CD4-positive, alpha-beta T cell (primary cell): ENCODE results near the gene FBLN7. TPM values are rescaled to one million over a fixed set of nuclear protein-coding genes. Genes with fewer than 3 reads are reported as not detected.

Experiments
- ATAC-seq: fragments of 200-7000 bp; cut with Tn5 transposase; one replicate; pipeline ENCODE4 v1.10.0; 2022; ENCODE audit warnings: mild to moderate bottlenecking; ENCODE audit not compliant: poor library complexity
- CTCF ChIA-PET: fragments of 350-600 bp; sonication (Branson Sonifier 250); formaldehyde crosslinking; loops from one replicate; lab custom pipeline; 2021; ENCODE audit warnings: antibody characterized with exemption, inconsistent platforms; lab: Charles Lee
- POLR2A ChIA-PET: fragments of 350-600 bp; sonication (Branson Sonifier 250); formaldehyde crosslinking; loops from one replicate; lab custom pipeline; 2021; ENCODE audit warnings: antibody characterized with exemption, inconsistent platforms; lab: Charles Lee
- DNase-seq, 14 experiments: peaks; one replicate each; pipeline ENCODE4 v3.0.0-alpha.2; 2013 to 2020; ENCODE audit warnings: mixed read lengths in 2 of 14
- H3K27ac ChIP-seq, 2 donors: one replicate each; pipeline versions ENCODE4 v1.5.1 to v1.7.0; 2013; ENCODE audit warnings: low read length in 2 of 2, low read depth in 1 of 2, mild to moderate bottlenecking in 1 of 2
- H3K27me3 ChIP-seq, 2 experiments: 1 replicate in 1 of 2; 2 replicates in 1 of 2; pipeline versions ENCODE4 v1.6.1 to v1.7.0; 2013; ENCODE audit warnings: low read length in 2 of 2, control low read depth in 1 of 2, mild to moderate bottlenecking in 1 of 2, moderate library complexity in 1 of 2; ENCODE audit not compliant: insufficient read depth in 2 of 2, control insufficient read depth in 1 of 2
- H3K36me3 ChIP-seq: one replicate; pipeline ENCODE4 v1.6.1; 2013; ENCODE audit warnings: low read length, control low read depth; ENCODE audit not compliant: insufficient read depth
- H3K4me1 ChIP-seq: one replicate; pipeline ENCODE4 v1.6.1; 2013; ENCODE audit warnings: low read length, control low read depth; ENCODE audit not compliant: insufficient read depth
- H3K4me3 ChIP-seq: one replicate; pipeline ENCODE4 v1.5.1; 2013; ENCODE audit warnings: mild to moderate bottlenecking, low read length, moderate library complexity
- H3K9me3 ChIP-seq, 2 experiments: 1 replicate in 1 of 2; 2 replicates in 1 of 2; pipeline versions ENCODE4 v1.6.1 to v1.7.0; 2013; ENCODE audit warnings: low read length in 2 of 2, mild to moderate bottlenecking in 2 of 2, control low read depth in 1 of 2, moderate library complexity in 1 of 2; ENCODE audit not compliant: control insufficient read depth in 1 of 2, insufficient read depth in 1 of 2
- H3K27ac Mint-ChIP-seq: one replicate; pipeline ENCODE4 v1.8.0; 2020; ENCODE audit warnings: mixed read lengths
- H3K27me3 Mint-ChIP-seq: one replicate; pipeline ENCODE4 v1.8.0; 2021; ENCODE audit warnings: mixed read lengths
- H3K36me3 Mint-ChIP-seq: one replicate; pipeline ENCODE4 v1.8.0; 2021; ENCODE audit warnings: low read depth, mixed read lengths
- H3K4me1 Mint-ChIP-seq: one replicate; pipeline ENCODE4 v1.8.0; 2021; ENCODE audit warnings: low read depth, mixed read lengths
- H3K4me3 Mint-ChIP-seq: one replicate; pipeline ENCODE4 v1.8.0; 2020; ENCODE audit warnings: mild to moderate bottlenecking, mixed read lengths
- H3K9me3 Mint-ChIP-seq: one replicate; pipeline ENCODE4 v1.8.0; 2020; ENCODE audit warnings: mixed read lengths
- CTCF ChIP-seq: fragments of 200-600 bp; IDR thresholded peaks from one replicate; pipeline ENCODE4 v1.8.0; 2022; ENCODE audit warnings: antibody characterized with exemption, mild to moderate bottlenecking
- intact Hi-C, 2 experiments: fragments of 100-400 bp; cut with DNase I in 1 of 2; cut with micrococcal nuclease in 1 of 2; formaldehyde crosslinking; loops; one replicate each; pipeline versions ENCODE4 v1.15.1 to v1.9.0; 2023 to 2025; cut with DNase I, micrococcal nuclease
- total RNA-seq, 174 experiments: library from RNA in 2 of 174; stranded (reverse) in 2 of 174; gene quantifications; one replicate each; pipeline ENCODE4 v1.2.3 and lab custom pipeline; 2021 to 2026

FBLN7 gene
- total RNA-seq, 2 experiments from 2014 or later, result 27.0 to 27.2 TPM

- POLR2A ChIA-PET, result interaction anchor here (0.5 to 1.6 kb wide), 4 partner anchors 34 to 150 kb away, joined by 3 to 6 read pairs (median 4); no protein-coding TSS in a partner anchor
- no peaks in the 10 kb centered on the region for H3K9me3 ChIP-seq
- Mint-ChIP-seq H3K36me3 (peaks cover 37% of the 10 kb centered on the region), H3K27ac (peak overlapping the region; percentile 94), H3K27me3 (no peaks in the 10 kb centered on the region), H3K4me3 (peak overlapping the region; percentile 56), H3K4me1 (peaks cover 80% of the 10 kb centered on the region), H3K9me3 (no peaks in the 10 kb centered on the region)
- no peak for TF ChIP-seq CTCF
- peak in 2 of 14 experiments; percentile 20 to 32 for DNase-seq
- no peaks in the 10 kb centered on the region for H3K27me3 ChIP-seq
- H3K27ac ChIP-seq, result peak overlapping the region; percentile 90 to 96
- H3K4me1 ChIP-seq, result peaks cover 72% of the 10 kb centered on the region
- H3K36me3 ChIP-seq, result peaks cover 22% of the 10 kb centered on the region
- ATAC-seq, result no peak
- CTCF ChIA-PET, result interaction anchor here (1.4 to 1.8 kb wide), 2 partner anchors 67 to 70 kb away, joined by 3 to 6 read pairs; no protein-coding TSS in a partner anchor
- H3K4me3 ChIP-seq, result no peak overlapping the region
- intact Hi-C loops, result loop anchor here (2.0 to 10.0 kb wide), 7 partner anchors 63 to 1706 kb away; partner anchors contain the start of genes ACTR3 (in 1 of the 2), CHCHD5 (in 1 of the 2), TMEM87B (in 1 of the 2) and ZC3H6 (in 1 of the 2)
These were observed 50.9 kb downstream of the FBLN7 start for GRCh38 chr2:112189001-112189556.

- H3K27ac ChIP-seq, result no peak overlapping the region
- Mint-ChIP-seq H3K4me1 (peaks cover 69% of the 10 kb centered on the region), H3K36me3 (peaks cover 28% of the 10 kb centered on the region), H3K4me3 (no peak overlapping the region), H3K27me3 (no peaks in the 10 kb centered on the region), H3K9me3 (no peaks in the 10 kb centered on the region), H3K27ac (peak overlapping the region; percentile 43)
- ChIA-PET POLR2A (interaction anchor here (1.4 to 1.5 kb wide), 2 partner anchors 10 to 61 kb away, joined by 4 to 7 read pairs; partner anchors contain the start of gene ZC3H8), CTCF (no interaction called here)
- ATAC-seq (no peak), DNase-seq (no peak)
- no peak overlapping the region for H3K4me3 ChIP-seq
- intact Hi-C loops, result loop anchor here in 1 of 2 experiments (5.0 kb wide), 1 partner anchor 38 kb away; no protein-coding TSS in a partner anchor
- no peaks in the 10 kb centered on the region for H3K27me3 ChIP-seq
- H3K4me1 ChIP-seq, result peaks cover 43% of the 10 kb centered on the region
- TF ChIP-seq CTCF, result no peak
- no peaks in the 10 kb centered on the region for H3K36me3 ChIP-seq
- no peaks in the 10 kb centered on the region for H3K9me3 ChIP-seq
These were observed 55.8 kb downstream of the FBLN7 start for GRCh38 chr2:112194028-112194427.

- peak in 1 of 14 experiments; percentile 34 for DNase-seq
- CTCF ChIA-PET, result no interaction called here
These were observed 56.3 kb downstream of the FBLN7 start for GRCh38 chr2:112194482-112194881.

More at GRCh38 chr2:112194482-112194881, 56.3 kb downstream of the FBLN7 start:
- Mint-ChIP-seq H3K27ac (peak overlapping the region; percentile 43), H3K27me3 (no peaks in the 10 kb centered on the region), H3K4me1 (peaks cover 64% of the 10 kb centered on the region), H3K9me3 (no peaks in the 10 kb centered on the region), H3K4me3 (no peak overlapping the region), H3K36me3 (peaks cover 33% of the 10 kb centered on the region)
- no peaks in the 10 kb centered on the region for H3K27me3 ChIP-seq
- intact Hi-C loops, result loop anchor here in 1 of 2 experiments (5.0 kb wide), 1 partner anchor 38 kb away; no protein-coding TSS in a partner anchor
- H3K4me1 ChIP-seq, result peaks cover 38% of the 10 kb centered on the region
- H3K36me3 ChIP-seq, result peaks cover 2% of the 10 kb centered on the region
- TF ChIP-seq CTCF, result no peak
- POLR2A ChIA-PET, result interaction anchor here (0.9 to 1.5 kb wide), 3 partner anchors 11 to 61 kb away, joined by 4 to 7 read pairs (median 5); partner anchors contain the start of gene ZC3H8
- ATAC-seq, result no peak
- H3K9me3 ChIP-seq, result no peaks in the 10 kb centered on the region
- H3K27ac ChIP-seq, result no peak overlapping the region
- no peak overlapping the region for H3K4me3 ChIP-seq
